ENCODE results near the gene LRRC8D. TPM values are rescaled to one million over a fixed set of nuclear protein-coding genes. Genes with fewer than 3 reads are reported as not detected.
A peak's percentile ranks its signal among the peaks of the same experiment; 100 is the strongest.

LRRC8D gene
- total and polyA plus RNA-seq, 2 experiments from 2014 or later: 23.6 to 48.8 TPM

GRCh38 chr1:89866568-89866967, 45.7 kb downstream of the LRRC8D start:
- DNase-seq (ENCODE audit: low spot score) (peak; percentile 75), ATAC-seq (peak; percentile 85)
- Mint-ChIP-seq H3K27me3 (ENCODE audit: insufficient read depth, low read depth, poor library complexity) (peaks cover 2% of the 10 kb centered on the region), H3K9me3 (no peaks in the 10 kb centered on the region), H3K4me1 (peaks cover 61% of the 10 kb centered on the region), H3K36me3 (ENCODE audit: low read depth) (peaks cover 32% of the 10 kb centered on the region), H3K27ac (no peak overlapping the region), H3K4me3 (no peak overlapping the region)
- TF ChIP-seq, protein P1, sequence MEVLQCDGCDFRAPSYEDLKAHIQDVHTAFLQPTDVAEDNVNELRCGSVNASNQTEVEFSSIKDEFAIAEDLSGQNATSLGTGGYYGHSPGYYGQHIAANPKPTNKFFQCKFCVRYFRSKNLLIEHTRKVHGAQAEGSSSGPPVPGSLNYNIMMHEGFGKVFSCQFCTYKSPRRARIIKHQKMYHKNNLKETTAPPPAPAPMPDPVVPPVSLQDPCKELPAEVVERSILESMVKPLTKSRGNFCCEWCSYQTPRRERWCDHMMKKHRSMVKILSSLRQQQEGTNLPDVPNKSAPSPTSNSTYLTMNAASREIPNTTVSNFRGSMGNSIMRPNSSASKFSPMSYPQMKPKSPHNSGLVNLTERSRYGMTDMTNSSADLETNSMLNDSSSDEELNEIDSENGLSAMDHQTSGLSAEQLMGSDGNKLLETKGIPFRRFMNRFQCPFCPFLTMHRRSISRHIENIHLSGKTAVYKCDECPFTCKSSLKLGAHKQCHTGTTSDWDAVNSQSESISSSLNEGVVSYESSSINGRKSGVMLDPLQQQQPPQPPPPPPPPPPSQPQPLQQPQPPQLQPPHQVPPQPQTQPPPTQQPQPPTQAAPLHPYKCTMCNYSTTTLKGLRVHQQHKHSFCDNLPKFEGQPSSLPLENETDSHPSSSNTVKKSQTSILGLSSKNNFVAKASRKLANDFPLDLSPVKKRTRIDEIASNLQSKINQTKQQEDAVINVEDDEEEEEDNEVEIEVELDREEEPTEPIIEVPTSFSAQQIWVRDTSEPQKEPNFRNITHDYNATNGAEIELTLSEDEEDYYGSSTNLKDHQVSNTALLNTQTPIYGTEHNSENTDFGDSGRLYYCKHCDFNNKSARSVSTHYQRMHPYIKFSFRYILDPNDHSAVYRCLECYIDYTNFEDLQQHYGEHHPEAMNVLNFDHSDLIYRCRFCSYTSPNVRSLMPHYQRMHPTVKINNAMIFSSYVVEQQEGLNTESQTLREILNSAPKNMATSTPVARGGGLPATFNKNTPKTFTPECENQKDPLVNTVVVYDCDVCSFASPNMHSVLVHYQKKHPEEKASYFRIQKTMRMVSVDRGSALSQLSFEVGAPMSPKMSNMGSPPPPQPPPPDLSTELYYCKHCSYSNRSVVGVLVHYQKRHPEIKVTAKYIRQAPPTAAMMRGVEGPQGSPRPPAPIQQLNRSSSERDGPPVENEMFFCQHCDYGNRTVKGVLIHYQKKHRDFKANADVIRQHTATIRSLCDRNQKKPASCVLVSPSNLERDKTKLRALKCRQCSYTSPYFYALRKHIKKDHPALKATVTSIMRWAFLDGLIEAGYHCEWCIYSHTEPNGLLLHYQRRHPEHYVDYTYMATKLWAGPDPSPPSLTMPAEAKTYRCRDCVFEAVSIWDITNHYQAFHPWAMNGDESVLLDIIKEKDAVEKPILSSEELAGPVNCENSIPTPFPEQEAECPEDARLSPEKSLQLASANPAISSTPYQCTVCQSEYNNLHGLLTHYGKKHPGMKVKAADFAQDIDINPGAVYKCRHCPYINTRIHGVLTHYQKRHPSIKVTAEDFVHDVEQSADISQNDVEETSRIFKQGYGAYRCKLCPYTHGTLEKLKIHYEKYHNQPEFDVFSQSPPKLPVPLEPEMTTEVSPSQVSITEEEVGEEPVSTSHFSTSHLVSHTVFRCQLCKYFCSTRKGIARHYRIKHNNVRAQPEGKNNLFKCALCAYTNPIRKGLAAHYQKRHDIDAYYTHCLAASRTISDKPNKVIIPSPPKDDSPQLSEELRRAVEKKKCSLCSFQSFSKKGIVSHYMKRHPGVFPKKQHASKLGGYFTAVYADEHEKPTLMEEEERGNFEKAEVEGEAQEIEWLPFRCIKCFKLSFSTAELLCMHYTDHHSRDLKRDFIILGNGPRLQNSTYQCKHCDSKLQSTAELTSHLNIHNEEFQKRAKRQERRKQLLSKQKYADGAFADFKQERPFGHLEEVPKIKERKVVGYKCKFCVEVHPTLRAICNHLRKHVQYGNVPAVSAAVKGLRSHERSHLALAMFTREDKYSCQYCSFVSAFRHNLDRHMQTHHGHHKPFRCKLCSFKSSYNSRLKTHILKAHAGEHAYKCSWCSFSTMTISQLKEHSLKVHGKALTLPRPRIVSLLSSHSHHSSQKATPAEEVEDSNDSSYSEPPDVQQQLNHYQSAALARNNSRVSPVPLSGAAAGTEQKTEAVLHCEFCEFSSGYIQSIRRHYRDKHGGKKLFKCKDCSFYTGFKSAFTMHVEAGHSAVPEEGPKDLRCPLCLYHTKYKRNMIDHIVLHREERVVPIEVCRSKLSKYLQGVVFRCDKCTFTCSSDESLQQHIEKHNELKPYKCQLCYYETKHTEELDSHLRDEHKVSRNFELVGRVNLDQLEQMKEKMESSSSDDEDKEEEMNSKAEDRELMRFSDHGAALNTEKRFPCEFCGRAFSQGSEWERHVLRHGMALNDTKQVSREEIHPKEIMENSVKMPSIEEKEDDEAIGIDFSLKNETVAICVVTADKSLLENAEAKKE (CRISPR knock-in tag; IDR thresholded peaks at IDR 0.05): no peak
- TF ChIP-seq, protein P2, sequence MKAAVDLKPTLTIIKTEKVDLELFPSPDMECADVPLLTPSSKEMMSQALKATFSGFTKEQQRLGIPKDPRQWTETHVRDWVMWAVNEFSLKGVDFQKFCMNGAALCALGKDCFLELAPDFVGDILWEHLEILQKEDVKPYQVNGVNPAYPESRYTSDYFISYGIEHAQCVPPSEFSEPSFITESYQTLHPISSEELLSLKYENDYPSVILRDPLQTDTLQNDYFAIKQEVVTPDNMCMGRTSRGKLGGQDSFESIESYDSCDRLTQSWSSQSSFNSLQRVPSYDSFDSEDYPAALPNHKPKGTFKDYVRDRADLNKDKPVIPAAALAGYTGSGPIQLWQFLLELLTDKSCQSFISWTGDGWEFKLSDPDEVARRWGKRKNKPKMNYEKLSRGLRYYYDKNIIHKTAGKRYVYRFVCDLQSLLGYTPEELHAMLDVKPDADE (IDR thresholded peaks at IDR 0.05): no peak
- TF ChIP-seq CREB1 (CRISPR knock-in tag; IDR thresholded peaks at IDR 0.05; ENCODE audit: low read depth) (no peak), ZNF331 (CRISPR knock-in tag; IDR thresholded peaks at IDR 0.05; ENCODE audit: low read depth) (no peak), ZNF114 (CRISPR knock-in tag; IDR thresholded peaks at IDR 0.05) (no peak)
- TF ChIP-seq, protein P3, sequence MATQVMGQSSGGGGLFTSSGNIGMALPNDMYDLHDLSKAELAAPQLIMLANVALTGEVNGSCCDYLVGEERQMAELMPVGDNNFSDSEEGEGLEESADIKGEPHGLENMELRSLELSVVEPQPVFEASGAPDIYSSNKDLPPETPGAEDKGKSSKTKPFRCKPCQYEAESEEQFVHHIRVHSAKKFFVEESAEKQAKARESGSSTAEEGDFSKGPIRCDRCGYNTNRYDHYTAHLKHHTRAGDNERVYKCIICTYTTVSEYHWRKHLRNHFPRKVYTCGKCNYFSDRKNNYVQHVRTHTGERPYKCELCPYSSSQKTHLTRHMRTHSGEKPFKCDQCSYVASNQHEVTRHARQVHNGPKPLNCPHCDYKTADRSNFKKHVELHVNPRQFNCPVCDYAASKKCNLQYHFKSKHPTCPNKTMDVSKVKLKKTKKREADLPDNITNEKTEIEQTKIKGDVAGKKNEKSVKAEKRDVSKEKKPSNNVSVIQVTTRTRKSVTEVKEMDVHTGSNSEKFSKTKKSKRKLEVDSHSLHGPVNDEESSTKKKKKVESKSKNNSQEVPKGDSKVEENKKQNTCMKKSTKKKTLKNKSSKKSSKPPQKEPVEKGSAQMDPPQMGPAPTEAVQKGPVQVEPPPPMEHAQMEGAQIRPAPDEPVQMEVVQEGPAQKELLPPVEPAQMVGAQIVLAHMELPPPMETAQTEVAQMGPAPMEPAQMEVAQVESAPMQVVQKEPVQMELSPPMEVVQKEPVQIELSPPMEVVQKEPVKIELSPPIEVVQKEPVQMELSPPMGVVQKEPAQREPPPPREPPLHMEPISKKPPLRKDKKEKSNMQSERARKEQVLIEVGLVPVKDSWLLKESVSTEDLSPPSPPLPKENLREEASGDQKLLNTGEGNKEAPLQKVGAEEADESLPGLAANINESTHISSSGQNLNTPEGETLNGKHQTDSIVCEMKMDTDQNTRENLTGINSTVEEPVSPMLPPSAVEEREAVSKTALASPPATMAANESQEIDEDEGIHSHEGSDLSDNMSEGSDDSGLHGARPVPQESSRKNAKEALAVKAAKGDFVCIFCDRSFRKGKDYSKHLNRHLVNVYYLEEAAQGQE (IDR thresholded peaks at IDR 0.05; ENCODE audit: unreplicated experiment): no peak
- no peaks in the 10 kb centered on the region for H3F3A ChIP-seq (replicated peaks; ENCODE audit: low read depth)
- no peak overlapping the region for H3K4me2 ChIP-seq
- H4K20me1 ChIP-seq (replicated peaks; ENCODE audit: insufficient read depth): no peaks in the 10 kb centered on the region
- no peak overlapping the region for H3K4me3 ChIP-seq
- no peak overlapping the region for H2AFZ ChIP-seq
- H3K9me2 ChIP-seq (ENCODE audit: insufficient read depth): no peaks in the 10 kb centered on the region
- peaks cover 36% of the 10 kb centered on the region for H3K4me1 ChIP-seq (ENCODE audit: insufficient read depth)
- no peak overlapping the region for H3K27ac ChIP-seq (ENCODE audit: low read depth)
- no peaks in the 10 kb centered on the region for H3K27me3 ChIP-seq (ENCODE audit: insufficient read depth)
- peaks cover 36% of the 10 kb centered on the region for H3K79me2 ChIP-seq (replicated peaks; ENCODE audit: insufficient read depth)
- H3K36me3 ChIP-seq (ENCODE audit: insufficient read depth): 0 out of 2 replicates have a peak, but pooled peaks cover 7% of the 10 kb centered on the region
